ENCODE data around the gene TMEM25. TPM values are rescaled to one million over a fixed set of nuclear protein-coding genes. Genes with fewer than 3 reads are reported as not detected.
A peak's percentile ranks its signal among the peaks of the same experiment; 100 is the strongest.

The TMEM25 gene
- total and polyA plus RNA-seq, 4 donors = 5.5 to 19.9 (median 7.2) TPM

- TF ChIP-seq RXRA (IDR thresholded peaks at IDR 0.05) (peak; percentile 36 to 64), HNF4A (conservative IDR thresholded peaks at IDR 0.05) (peak in 1 of 2 donors; percentile 64), FOXA2 (IDR thresholded peaks at IDR 0.05) (peak; percentile 51), EGR1 (IDR thresholded peaks at IDR 0.05; ENCODE audit: low read depth in 2 of 2) (no peak)
- TF ChIP-seq, protein P1, sequence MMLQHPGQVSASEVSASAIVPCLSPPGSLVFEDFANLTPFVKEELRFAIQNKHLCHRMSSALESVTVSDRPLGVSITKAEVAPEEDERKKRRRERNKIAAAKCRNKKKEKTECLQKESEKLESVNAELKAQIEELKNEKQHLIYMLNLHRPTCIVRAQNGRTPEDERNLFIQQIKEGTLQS (IDR thresholded peaks at IDR 0.05) = no peak
- Histone ChIP-seq H3K9me3 (ENCODE audit: control insufficient read depth in 4 of 4, low read length in 3 of 4) (no peaks in the 10 kb centered on the region), H3K4me3 (ENCODE audit: low read depth in 1 of 3, low read length in 3 of 3) (no peak overlapping the region), H3K36me3 (ENCODE audit: control insufficient read depth in 4 of 4, insufficient read depth in 3 of 4, low read depth in 1 of 4, low read length in 3 of 4) (peaks cover 0 to 4% (median 0%) of the 10 kb centered on the region in 4 donors), H3K4me1 (ENCODE audit: control insufficient read depth in 4 of 4, insufficient read depth in 4 of 4, low read length in 3 of 4) (peaks cover 14 to 66% (median 48%) of the 10 kb centered on the region in 4 donors), H3K9ac (ENCODE audit: low read depth in 1 of 2, low read length in 2 of 2) (no peak overlapping the region), H3K27me3 (ENCODE audit: control insufficient read depth in 4 of 4, insufficient read depth in 4 of 4, low read length in 3 of 4) (no peaks in the 10 kb centered on the region), H3K27ac (ENCODE audit: low read depth in 1 of 2, low read length in 2 of 2) (peak overlapping the region; percentile 63 to 68)
- WGBS = 49% methylated on average over 19 of the region's 19 CpGs
- DNase-seq (ENCODE audit: low spot score) = no peak
Observed at GRCh38 chr11:118532852-118533768, 2.1 kb downstream of the TMEM25 start.

DNA sequence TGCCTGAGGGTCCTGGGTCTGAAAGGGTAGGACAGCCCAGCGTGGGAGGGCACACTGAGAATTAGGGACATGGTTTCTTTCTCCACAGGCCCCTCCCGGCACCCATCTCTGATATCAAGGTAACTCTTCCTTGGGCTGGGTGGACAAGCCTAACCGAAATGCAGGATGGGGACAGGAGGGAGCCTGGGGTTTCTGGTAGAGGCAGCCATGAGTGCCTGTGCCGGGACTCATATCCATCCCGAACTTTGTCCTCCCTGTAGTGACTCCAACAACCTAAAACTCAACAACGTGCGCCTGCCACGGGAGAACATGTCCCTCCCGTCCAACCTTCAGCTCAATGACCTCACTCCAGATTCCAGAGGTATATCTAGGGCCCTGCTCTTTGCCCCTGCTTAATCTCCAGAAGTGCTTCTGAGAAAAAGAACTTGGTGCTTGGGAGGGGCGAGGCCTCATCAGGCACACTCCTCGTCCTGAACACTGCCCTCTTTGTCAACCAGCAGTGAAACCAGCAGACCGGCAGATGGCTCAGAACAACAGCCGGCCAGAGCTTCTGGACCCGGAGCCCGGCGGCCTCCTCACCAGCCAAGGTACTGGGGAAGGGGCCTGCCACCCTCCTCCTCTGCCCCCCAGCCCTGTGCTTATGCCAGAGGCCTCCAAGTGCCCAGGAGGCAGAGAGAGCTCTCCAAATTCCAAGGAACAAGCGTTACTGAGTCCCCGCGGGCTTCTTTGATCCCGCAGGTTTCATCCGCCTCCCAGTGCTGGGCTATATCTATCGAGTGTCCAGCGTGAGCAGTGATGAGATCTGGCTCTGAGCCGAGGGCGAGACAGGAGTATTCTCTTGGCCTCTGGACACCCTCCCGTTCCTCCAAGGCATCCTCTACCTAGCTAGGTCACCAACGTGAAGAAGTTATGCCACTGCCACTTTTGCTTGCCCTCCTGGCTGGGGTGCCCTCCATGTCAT lies 3.1 kb downstream of the TMEM25 start:
- DNase-seq (ENCODE audit: low spot score) = no peak
- H3K4me1 ChIP-seq (ENCODE audit: control insufficient read depth in 4 of 4, insufficient read depth in 4 of 4, low read length in 3 of 4) = peaks cover 14 to 56% (median 43%) of the 10 kb centered on the region in 4 donors

More for the DNA sequence above, 3.1 kb downstream of the TMEM25 start:
- TF ChIP-seq FOXA2 (IDR thresholded peaks at IDR 0.05) (no peak), EGR1 (IDR thresholded peaks at IDR 0.05; ENCODE audit: low read depth in 2 of 2) (no peak), SP1 (IDR thresholded peaks at IDR 0.05) (peak; percentile 32), GABPA (IDR thresholded peaks at IDR 0.05 in 1 of 2, conservative IDR thresholded peaks at IDR 0.05 in 1 of 2) (no peak), RAD21 (IDR thresholded peaks at IDR 0.05) (no peak), HNF4G (IDR thresholded peaks at IDR 0.05) (no peak), NR2F2 (IDR thresholded peaks at IDR 0.05) (no peak), HNF4A (conservative IDR thresholded peaks at IDR 0.05) (peak; percentile 52 to 61), MAX (IDR thresholded peaks at IDR 0.05) (no peak), FOXA1 (IDR thresholded peaks at IDR 0.05) (no peak), YY1 (IDR thresholded peaks at IDR 0.05) (no peak), RXRA (IDR thresholded peaks at IDR 0.05) (peak; percentile 67 to 74)
- TF ChIP-seq, protein P2, sequence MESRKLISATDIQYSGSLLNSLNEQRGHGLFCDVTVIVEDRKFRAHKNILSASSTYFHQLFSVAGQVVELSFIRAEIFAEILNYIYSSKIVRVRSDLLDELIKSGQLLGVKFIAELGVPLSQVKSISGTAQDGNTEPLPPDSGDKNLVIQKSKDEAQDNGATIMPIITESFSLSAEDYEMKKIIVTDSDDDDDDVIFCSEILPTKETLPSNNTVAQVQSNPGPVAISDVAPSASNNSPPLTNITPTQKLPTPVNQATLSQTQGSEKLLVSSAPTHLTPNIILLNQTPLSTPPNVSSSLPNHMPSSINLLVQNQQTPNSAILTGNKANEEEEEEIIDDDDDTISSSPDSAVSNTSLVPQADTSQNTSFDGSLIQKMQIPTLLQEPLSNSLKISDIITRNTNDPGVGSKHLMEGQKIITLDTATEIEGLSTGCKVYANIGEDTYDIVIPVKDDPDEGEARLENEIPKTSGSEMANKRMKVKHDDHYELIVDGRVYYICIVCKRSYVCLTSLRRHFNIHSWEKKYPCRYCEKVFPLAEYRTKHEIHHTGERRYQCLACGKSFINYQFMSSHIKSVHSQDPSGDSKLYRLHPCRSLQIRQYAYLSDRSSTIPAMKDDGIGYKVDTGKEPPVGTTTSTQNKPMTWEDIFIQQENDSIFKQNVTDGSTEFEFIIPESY (IDR thresholded peaks at IDR 0.05) = no peak
- TF ChIP-seq, protein P1 (IDR thresholded peaks at IDR 0.05) = no peak
- TF ChIP-seq, protein P3, sequence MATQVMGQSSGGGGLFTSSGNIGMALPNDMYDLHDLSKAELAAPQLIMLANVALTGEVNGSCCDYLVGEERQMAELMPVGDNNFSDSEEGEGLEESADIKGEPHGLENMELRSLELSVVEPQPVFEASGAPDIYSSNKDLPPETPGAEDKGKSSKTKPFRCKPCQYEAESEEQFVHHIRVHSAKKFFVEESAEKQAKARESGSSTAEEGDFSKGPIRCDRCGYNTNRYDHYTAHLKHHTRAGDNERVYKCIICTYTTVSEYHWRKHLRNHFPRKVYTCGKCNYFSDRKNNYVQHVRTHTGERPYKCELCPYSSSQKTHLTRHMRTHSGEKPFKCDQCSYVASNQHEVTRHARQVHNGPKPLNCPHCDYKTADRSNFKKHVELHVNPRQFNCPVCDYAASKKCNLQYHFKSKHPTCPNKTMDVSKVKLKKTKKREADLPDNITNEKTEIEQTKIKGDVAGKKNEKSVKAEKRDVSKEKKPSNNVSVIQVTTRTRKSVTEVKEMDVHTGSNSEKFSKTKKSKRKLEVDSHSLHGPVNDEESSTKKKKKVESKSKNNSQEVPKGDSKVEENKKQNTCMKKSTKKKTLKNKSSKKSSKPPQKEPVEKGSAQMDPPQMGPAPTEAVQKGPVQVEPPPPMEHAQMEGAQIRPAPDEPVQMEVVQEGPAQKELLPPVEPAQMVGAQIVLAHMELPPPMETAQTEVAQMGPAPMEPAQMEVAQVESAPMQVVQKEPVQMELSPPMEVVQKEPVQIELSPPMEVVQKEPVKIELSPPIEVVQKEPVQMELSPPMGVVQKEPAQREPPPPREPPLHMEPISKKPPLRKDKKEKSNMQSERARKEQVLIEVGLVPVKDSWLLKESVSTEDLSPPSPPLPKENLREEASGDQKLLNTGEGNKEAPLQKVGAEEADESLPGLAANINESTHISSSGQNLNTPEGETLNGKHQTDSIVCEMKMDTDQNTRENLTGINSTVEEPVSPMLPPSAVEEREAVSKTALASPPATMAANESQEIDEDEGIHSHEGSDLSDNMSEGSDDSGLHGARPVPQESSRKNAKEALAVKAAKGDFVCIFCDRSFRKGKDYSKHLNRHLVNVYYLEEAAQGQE (IDR thresholded peaks at IDR 0.05) = no peak
- TF ChIP-seq, protein P4, sequence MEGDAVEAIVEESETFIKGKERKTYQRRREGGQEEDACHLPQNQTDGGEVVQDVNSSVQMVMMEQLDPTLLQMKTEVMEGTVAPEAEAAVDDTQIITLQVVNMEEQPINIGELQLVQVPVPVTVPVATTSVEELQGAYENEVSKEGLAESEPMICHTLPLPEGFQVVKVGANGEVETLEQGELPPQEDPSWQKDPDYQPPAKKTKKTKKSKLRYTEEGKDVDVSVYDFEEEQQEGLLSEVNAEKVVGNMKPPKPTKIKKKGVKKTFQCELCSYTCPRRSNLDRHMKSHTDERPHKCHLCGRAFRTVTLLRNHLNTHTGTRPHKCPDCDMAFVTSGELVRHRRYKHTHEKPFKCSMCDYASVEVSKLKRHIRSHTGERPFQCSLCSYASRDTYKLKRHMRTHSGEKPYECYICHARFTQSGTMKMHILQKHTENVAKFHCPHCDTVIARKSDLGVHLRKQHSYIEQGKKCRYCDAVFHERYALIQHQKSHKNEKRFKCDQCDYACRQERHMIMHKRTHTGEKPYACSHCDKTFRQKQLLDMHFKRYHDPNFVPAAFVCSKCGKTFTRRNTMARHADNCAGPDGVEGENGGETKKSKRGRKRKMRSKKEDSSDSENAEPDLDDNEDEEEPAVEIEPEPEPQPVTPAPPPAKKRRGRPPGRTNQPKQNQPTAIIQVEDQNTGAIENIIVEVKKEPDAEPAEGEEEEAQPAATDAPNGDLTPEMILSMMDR (IDR thresholded peaks at IDR 0.05; ENCODE audit: low read depth, low read length, missing input control) = no peak
- H3K36me3 ChIP-seq (ENCODE audit: control insufficient read depth in 4 of 4, insufficient read depth in 3 of 4, low read depth in 1 of 4, low read length in 3 of 4) = peaks cover 0 to 4% (median 0%) of the 10 kb centered on the region in 4 donors
- H3K27me3 ChIP-seq (ENCODE audit: control insufficient read depth in 4 of 4, insufficient read depth in 4 of 4, low read length in 3 of 4) = no peaks in the 10 kb centered on the region
- WGBS = 64% methylated on average over 27 of the region's 27 CpGs
- H3K9ac ChIP-seq (ENCODE audit: low read depth in 1 of 2, low read length in 2 of 2) = no peak overlapping the region
- no peak overlapping the region for H3K4me3 ChIP-seq (ENCODE audit: low read depth in 1 of 3, low read length in 3 of 3)
- peak overlapping the region; percentile 63 to 68 for H3K27ac ChIP-seq (ENCODE audit: low read depth in 1 of 2, low read length in 2 of 2)
- no peaks in the 10 kb centered on the region for H3K9me3 ChIP-seq (ENCODE audit: control insufficient read depth in 4 of 4, low read length in 3 of 4)
